Upper lobe of right lung (tissue), 1 donor: ENCODE measurements around the gene DPYSL4. TPM values are rescaled to one million over a fixed set of nuclear protein-coding genes. Genes with fewer than 3 reads are reported as not detected.

Experiments used
- ATAC-seq: fragments of 200-7000 bp; cut with Tn5 transposase; one replicate; pipeline ENCODE4 v1.9.1; 2020; ENCODE audit warnings: mild to moderate bottlenecking, moderate library complexity
- DNase-seq: peaks from one replicate; pipeline ENCODE4 v3.0.0-alpha.2; 2020
- H3K27ac ChIP-seq: fragments of 200-600 bp; one replicate; pipeline ENCODE4 v1.8.0; 2022
- H3K27me3 ChIP-seq: fragments of 200-600 bp; one replicate; pipeline ENCODE4 v1.8.0; 2022; ENCODE audit warnings: mild to moderate bottlenecking
- H3K36me3 ChIP-seq: fragments of 200-600 bp; one replicate; pipeline ENCODE4 v1.8.0; 2022
- H3K4me1 ChIP-seq: fragments of 200-600 bp; one replicate; pipeline ENCODE4 v1.8.0; 2022
- H3K4me3 ChIP-seq: fragments of 200-600 bp; one replicate; pipeline ENCODE4 v1.8.0; 2022; ENCODE audit warnings: mild to moderate bottlenecking
- H3K9me3 ChIP-seq: fragments of 200-600 bp; one replicate; pipeline ENCODE4 v1.8.0; 2022
- intact Hi-C: fragments of 100-400 bp; cut with DNase I; formaldehyde crosslinking; loops from one replicate; pipeline ENCODE4 v1.11.0; 2022
- total RNA-seq: library from RNA; stranded (reverse); fragmentation: NEBNext Ultra II Directional; extraction: Animal tissue kit (Norgen Biotek cat#: 25700); gene quantifications from one replicate; pipeline ENCODE4 v1.2.1, GENCODE V29; 2021
- TF ChIP-seq, protein P1 (sequence below): fragments of 200-600 bp; IDR thresholded peaks from one replicate; pipeline ENCODE4 v1.8.0; 2022; ENCODE audit warnings: antibody characterized with exemption
- donor health status: DM: no; HTN: yes; CAD: no; lungs with severe emphysema.

DPYSL4 gene
- total RNA-seq, 1 donor from 2014 or later = 1.7 TPM

DNA sequence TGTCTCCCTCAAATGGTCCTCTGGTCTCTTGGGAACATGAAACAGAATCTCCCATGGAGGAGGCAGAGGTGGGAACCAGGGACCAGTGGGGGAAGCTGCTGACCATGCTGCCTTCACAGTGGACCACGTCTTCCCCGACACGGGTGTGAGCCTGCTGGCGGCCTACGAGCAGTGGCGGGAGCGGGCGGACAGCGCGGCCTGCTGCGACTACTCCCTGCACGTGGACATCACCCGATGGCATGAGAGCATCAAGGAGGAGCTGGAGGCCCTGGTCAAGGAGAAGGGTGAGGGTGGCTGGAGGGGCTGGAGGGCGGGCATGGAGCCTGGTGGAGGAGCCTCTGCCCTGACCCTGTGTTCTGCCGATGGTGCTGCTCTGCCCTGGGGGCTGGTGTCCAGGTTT is 8.0 kb downstream of the DPYSL4 start:
- TF ChIP-seq, protein P1, sequence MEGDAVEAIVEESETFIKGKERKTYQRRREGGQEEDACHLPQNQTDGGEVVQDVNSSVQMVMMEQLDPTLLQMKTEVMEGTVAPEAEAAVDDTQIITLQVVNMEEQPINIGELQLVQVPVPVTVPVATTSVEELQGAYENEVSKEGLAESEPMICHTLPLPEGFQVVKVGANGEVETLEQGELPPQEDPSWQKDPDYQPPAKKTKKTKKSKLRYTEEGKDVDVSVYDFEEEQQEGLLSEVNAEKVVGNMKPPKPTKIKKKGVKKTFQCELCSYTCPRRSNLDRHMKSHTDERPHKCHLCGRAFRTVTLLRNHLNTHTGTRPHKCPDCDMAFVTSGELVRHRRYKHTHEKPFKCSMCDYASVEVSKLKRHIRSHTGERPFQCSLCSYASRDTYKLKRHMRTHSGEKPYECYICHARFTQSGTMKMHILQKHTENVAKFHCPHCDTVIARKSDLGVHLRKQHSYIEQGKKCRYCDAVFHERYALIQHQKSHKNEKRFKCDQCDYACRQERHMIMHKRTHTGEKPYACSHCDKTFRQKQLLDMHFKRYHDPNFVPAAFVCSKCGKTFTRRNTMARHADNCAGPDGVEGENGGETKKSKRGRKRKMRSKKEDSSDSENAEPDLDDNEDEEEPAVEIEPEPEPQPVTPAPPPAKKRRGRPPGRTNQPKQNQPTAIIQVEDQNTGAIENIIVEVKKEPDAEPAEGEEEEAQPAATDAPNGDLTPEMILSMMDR = no peak
- H3K36me3 ChIP-seq = no peaks in the 10 kb centered on the region
- no peaks in the 10 kb centered on the region for H3K9me3 ChIP-seq
- intact Hi-C loops = no loop called here
- no peak overlapping the region for H3K4me3 ChIP-seq
- no peak for ATAC-seq
- no peaks in the 10 kb centered on the region for H3K4me1 ChIP-seq
- H3K27me3 ChIP-seq = no peaks in the 10 kb centered on the region
- no peak for DNase-seq
- no peak overlapping the region for H3K27ac ChIP-seq

DNA sequence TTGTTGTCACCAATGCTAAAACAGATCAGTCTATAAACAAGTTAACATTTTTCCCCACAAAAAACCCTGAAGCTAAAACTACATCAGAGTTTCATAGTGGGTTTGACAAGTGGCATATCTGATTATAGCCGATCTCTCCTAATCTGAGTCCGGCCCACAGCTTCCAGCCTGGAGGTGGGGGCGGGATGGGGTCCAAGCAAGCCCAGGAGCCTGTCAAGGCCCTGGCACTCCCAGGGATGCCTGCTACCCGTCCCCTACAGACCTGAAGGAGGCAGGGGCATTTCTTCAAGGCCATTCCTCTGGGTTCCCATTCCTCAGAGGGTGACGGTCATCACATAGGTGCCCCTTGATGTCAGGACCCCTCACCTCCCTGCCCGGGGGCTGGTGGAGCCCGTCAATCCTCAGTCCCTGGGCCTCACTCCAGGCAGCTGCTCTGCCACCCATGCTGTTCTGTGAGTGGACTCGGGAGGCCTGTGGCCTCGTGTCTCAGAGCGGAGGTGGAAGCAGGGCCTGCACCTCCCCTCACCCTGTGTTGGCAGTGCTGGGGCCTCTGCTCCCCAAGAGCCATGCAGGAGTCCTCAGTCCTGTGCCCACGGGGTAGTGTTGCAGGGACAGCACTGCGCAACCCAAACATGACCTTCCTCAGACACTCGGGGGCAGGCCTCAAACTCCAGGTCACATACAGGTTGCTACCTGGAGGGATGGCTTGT is 8.8 kb downstream of the DPYSL4 start:
- Histone ChIP-seq H3K4me3 (no peak overlapping the region), H3K36me3 (no peaks in the 10 kb centered on the region), H3K27ac (no peak overlapping the region), H3K27me3 (no peaks in the 10 kb centered on the region), H3K4me1 (no peaks in the 10 kb centered on the region), H3K9me3 (no peaks in the 10 kb centered on the region)
- TF ChIP-seq, protein P1 = no peak
- intact Hi-C loops = no loop called here
- ATAC-seq = no peak
- DNase-seq = no peak

DNA sequence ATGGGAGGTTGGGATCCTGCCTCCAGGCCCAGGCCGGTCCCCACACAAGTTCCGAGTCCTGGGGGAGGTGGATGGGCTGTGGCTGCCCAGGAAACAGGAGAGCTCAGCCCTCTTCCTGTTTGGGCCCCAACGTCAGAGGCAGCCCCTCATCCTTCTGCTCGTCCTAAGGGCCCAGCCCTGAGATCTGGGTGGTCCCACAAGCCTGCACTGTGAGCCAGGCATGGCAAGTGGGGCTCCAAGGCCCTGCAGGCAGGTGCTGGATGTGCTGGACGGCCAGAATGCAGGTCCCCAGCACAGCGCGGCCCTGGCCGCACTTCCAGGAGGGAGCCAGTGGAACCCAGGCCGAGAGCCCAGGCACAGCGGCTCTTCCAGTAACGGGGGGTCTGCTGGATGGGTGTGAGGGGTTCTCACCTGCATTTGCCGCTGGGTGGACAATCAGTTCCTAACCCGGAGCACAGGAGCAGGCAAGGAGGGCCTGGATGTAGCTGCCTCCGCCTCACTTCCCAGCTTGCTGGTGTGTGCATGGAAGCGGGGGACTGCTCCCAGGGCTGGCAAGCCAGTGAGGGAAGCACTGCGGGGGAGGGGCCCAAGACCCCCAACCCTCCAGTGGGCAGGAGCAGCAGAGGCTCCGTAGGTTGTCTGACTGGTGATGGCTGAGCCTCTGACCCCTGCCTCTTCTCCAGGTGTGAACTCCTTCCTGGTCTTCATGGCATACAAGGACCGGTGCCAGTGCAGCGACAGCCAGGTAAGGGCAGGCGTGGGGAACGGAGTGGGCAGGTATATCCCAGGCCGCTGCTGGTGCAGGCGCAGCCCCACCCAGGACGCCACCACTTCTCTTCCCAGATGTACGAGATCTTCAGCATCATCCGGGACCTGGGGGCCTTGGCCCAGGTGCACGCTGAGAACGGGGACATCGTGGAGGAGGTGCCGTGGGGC is 9.7 kb downstream of the DPYSL4 start:
- Histone ChIP-seq H3K27ac (no peak overlapping the region), H3K4me3 (no peak overlapping the region), H3K27me3 (no peaks in the 10 kb centered on the region), H3K9me3 (no peaks in the 10 kb centered on the region), H3K36me3 (no peaks in the 10 kb centered on the region), H3K4me1 (no peaks in the 10 kb centered on the region)
- ATAC-seq (no peak), DNase-seq (peak; percentile 48)
- TF ChIP-seq, protein P1 = no peak
- intact Hi-C loops = no loop called here

DNA sequence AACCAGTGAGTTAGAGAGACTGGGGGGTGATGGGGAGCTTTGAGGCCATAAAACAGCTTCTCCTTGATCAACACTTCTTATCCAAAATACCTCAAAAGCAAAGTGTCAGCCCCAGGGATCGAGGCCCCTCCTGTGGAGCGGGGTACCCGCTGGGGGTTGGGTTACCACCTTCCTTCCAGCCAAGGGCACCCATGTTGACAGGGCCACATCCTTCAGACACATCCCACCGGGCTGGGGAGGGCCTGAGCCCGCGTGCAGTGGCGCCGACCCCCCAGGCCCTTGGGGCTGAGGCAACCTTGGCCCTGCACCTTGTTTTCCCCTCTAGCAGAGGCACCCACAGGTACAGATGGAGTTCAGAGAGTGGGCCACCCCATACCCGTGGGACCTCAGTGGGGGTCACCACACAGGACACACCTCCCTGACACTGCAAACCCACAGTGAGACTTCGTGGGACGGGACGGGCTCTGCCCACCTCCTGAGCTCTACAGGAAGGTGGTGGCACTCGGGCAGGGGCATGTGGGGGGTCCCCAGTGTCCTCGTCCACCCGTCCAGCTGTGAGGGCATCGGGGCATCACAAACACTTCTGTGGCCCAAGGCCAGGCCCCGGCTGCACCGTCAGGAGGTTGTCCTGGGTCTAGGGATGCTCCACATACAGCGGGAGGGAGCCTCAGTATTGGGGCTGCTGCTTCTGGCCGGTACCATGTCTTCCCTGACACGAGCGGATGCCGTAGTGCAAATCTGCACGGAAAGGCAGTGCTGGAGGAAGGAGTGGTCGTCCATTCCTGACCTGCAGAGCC is 10.7 kb downstream of the DPYSL4 start:
- Histone ChIP-seq H3K36me3 (no peaks in the 10 kb centered on the region), H3K27me3 (no peaks in the 10 kb centered on the region), H3K9me3 (no peaks in the 10 kb centered on the region), H3K27ac (no peak overlapping the region), H3K4me3 (no peak overlapping the region), H3K4me1 (no peaks in the 10 kb centered on the region)
- TF ChIP-seq, protein P1 = no peak
- intact Hi-C loops = no loop called here
- ATAC-seq (no peak), DNase-seq (no peak)

DNA sequence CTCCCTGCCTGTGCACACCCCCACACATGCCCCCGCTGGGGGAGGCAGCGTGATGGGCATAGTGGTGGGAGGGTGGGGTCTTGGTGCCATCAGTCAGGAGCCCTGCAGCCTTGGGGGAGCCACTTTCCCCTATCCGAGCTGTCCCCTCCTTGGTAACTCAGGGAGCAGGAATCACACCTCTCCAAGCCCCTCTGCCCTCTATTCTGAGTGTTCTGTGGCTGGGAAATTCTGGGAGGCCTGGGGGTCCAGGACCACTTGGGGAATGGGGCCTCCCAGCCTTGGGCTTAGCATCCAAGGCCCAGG is 11.3 kb downstream of the DPYSL4 start:
- ATAC-seq (no peak), DNase-seq (no peak)
- H3K4me3 ChIP-seq = no peak overlapping the region
- no peaks in the 10 kb centered on the region for H3K9me3 ChIP-seq
- TF ChIP-seq, protein P1 = no peak
- H3K27ac ChIP-seq = no peak overlapping the region
- no peaks in the 10 kb centered on the region for H3K36me3 ChIP-seq
- intact Hi-C loops = no loop called here
- H3K27me3 ChIP-seq = no peaks in the 10 kb centered on the region
- H3K4me1 ChIP-seq = no peaks in the 10 kb centered on the region
